Gastroesophageal sphincter (tissue), 2 donors: Measurements from ENCODE around the gene DCXR.

ENCODE experiments used
- POLR2A ChIP-seq, 2 donors: fragments of 450-650 bp; IDR thresholded peaks; one replicate each; pipeline ENCODE4 v1.6.1; 2017; ENCODE audit warnings: antibody characterized with exemption in 2 of 2, mild to moderate bottlenecking in 2 of 2, moderate library complexity in 1 of 2
- POLR2AphosphoS5 ChIP-seq: sonication (generic); formaldehyde crosslinking; IDR thresholded peaks from one replicate; pipeline ENCODE4 v1.6.1; 2017; ENCODE audit warnings: antibody characterized with exemption

DNA sequence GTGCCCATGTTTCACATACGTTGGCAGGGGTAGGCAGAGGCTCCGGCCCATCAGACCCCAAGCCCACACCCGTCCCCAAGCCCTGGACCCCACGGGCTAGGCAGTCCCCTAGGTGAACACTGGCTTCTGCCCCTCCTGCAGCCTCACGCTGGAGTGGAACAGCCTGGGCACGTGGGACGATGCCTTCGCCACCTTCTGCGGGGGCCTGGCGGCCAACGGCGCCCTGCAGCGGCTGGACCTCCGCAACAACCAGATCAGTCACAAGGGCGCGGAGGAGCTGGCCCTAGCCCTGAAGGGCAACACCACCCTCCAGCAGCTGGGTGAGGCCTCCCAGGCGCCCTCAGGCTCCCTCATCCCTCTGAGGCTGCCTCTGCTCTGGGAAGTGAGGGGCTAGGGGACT is 12.6 kb downstream of the DCXR start:
- no peak for TF ChIP-seq POLR2A (IDR thresholded peaks at IDR 0.05)
- TF ChIP-seq POLR2AphosphoS5: no peak
